Bronchial epithelial cell (primary cell): ENCODE data around the gene C2orf78. TPM values are rescaled to one million over a fixed set of nuclear protein-coding genes. Genes with fewer than 3 reads are reported as not detected.
"Not testable (repeated sequence)": the region's sequence is repeated elsewhere in the genome, so short reads cannot be mapped to it uniquely, and the experiment has no call there.

ENCODE experiments used
- DNase-seq: peaks from one replicate; pipeline ENCODE4 v3.0.0-alpha.2; 2010; ENCODE audit warnings: low read depth
- FAIRE-seq: peaks from 2 replicates; lab custom pipeline; 2011; peaks lifted over from hg19 to GRCh38; lab: Jason Lieb, UNC
- H3K27me3 ChIP-seq: 2 replicates; pipeline ENCODE4 v1.5.1; 2011; ENCODE audit warnings: low read length; ENCODE audit not compliant: control insufficient read depth, insufficient read depth
- H3K36me3 ChIP-seq: 2 replicates; pipeline ENCODE4 v1.5.1; 2011; ENCODE audit warnings: low read length; ENCODE audit not compliant: control insufficient read depth, insufficient read depth
- H3K4me3 ChIP-seq: 2 replicates; pipeline ENCODE4 v1.5.1; 2011; ENCODE audit warnings: mild to moderate bottlenecking, low read depth, low read length, control low read depth
- total RNA-seq: library from RNA; depleted of rRNA; stranded (reverse); fragments of >200 nt; gene quantifications from 2 replicates; pipeline ENCODE4 v1.2.1, GENCODE V29; 2014
- TF ChIP-seq, protein P1 (sequence below): IDR thresholded peaks from 2 replicates; pipeline ENCODE4 v1.5.1; 2011; ENCODE audit warnings: mild to moderate bottlenecking, moderate library complexity, low read length, control low read depth, inconsistent platforms; ENCODE audit not compliant: insufficient read depth, severe bottlenecking

Gene C2orf78
- total RNA-seq, 1 donor from 2014 or later = not detected

DNA sequence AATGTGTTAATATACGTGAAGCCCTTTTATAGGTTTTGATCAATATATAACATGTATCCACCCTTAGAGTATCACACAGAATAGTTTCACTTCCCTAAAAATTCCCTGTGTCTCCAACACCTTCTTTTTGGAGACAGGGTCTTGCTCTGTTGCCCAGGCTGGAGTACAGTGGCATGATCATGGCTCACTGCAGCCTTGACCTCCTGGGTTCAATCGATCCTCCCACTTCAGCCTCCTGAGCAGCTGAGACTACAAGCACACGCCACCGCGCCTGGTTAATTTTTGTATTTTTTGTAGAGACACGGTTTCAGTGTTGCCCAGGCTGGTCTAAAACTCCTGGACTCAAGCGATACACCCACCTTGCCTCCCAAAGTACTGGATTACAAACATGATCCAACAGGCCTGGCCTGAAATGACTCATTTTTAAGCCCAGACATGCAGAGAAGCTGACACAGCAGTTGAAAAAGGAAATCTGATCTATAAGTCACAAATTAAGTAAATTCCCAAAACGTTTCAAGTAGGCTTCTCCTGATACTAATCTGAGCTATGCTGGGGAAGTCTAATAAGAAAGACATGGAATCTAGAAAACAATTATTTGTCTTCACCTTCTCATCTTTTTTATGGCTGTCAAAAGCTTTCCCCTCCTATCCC lies 7.0 kb upstream of the C2orf78 start:
- FAIRE-seq (no peak), DNase-seq (peak; percentile 99)
- peaks cover 5% of the 10 kb centered on the region for H3K36me3 ChIP-seq
- TF ChIP-seq, protein P1, sequence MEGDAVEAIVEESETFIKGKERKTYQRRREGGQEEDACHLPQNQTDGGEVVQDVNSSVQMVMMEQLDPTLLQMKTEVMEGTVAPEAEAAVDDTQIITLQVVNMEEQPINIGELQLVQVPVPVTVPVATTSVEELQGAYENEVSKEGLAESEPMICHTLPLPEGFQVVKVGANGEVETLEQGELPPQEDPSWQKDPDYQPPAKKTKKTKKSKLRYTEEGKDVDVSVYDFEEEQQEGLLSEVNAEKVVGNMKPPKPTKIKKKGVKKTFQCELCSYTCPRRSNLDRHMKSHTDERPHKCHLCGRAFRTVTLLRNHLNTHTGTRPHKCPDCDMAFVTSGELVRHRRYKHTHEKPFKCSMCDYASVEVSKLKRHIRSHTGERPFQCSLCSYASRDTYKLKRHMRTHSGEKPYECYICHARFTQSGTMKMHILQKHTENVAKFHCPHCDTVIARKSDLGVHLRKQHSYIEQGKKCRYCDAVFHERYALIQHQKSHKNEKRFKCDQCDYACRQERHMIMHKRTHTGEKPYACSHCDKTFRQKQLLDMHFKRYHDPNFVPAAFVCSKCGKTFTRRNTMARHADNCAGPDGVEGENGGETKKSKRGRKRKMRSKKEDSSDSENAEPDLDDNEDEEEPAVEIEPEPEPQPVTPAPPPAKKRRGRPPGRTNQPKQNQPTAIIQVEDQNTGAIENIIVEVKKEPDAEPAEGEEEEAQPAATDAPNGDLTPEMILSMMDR = no peak
- no peaks in the 10 kb centered on the region for H3K27me3 ChIP-seq
- H3K4me3 ChIP-seq = no peak overlapping the region

DNA sequence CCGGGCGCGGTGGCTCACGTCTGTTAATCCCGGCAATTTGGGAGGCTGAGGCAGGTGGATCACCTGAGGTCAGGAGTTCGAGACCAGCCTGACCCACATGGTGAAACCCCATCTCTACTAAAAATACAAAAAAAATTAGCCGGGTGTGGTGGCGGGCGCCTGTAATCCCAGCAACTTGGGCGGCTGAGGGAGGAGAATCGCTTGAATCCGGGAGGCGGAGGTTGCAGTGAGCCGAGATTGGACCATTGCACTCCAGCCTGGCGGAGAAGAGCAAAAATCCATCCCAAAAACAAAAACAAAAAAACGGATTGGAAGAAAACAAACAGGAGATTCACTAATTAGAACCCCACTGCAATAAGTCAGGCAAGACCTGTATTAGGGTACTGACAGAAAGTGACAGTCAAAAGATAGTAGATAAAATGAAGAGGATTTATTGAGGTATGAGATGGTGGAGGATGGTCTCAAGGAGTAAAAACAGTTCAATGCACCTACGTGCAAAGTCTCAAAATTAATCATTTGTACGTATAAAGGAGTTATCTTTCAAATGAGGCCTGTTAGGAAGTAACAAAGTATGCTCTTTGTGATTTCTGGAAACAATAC lies 5.0 kb upstream of the C2orf78 start:
- not testable (repeated sequence) for H3K27me3 ChIP-seq, FAIRE-seq, H3K36me3 ChIP-seq, DNase-seq
- H3K4me3 ChIP-seq = peak overlapping the region; percentile 84

DNA sequence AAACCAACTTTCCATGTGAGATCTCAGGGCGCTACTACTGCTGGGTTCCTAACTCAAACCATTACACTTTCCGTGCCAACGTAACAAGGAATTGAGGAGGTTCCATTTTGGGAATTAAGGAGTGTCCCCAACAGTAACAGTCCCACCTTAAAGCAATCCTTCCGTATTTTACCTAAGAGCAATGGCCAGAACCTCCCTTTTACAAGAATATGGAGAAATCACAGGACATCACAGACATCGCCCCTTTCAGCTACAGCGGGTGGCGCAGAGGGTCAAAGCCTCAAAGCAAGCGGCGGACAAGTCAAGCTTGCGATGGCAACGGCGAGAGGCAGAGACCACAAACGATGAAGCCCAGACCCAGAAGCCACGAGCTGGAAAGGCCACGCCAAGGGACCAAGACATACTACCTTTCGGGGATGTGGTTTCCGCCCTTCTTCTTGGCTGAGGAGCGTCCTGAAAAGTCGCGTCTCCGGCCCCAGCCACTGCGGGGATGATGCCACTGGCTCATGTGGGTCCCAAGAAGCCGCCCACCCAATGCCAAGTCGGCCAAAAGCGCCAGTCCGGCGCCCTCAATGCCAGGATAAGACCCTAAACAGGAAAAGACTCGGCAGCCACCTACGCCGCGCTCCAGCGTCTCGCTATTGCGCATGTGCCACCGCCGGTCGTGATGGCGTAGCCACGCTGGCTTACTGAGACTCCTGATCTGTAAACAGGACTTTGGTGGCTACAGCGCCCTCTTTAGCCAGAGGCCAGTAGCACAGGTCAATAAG lies 4.3 kb upstream of the C2orf78 start, which contains the start of gene DUSP11:
Gene DUSP11 (minus strand): TSS at position 637 of the 770 bp plus-strand sequence. CDS start 129 bp downstream, at position 508.
- H3K36me3 ChIP-seq = peaks cover 1% of the 10 kb centered on the region
- TF ChIP-seq, protein P1 = peak; percentile 95
- FAIRE-seq = no peak
- peak within 1 kb of the TSS; percentile 84 for H3K4me3 ChIP-seq
- DNase-seq = peak; percentile 94
- no peaks in the 10 kb centered on the region for H3K27me3 ChIP-seq

DNA sequence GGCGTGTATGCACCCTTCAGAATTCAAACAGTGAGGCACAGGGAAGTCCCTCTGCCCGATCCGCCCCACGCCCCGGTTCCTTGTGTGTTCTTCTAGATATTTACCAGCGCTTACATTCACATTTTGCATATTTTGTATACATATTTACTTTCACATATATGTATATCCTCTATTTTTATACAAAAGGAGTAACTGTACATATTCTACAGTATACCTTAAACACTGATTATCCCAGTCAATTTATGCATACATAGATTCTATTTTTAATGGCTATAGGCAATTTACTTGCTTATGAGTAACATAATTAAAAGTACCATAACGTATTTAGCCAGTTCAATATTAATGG lies 3.8 kb upstream of the C2orf78 start:
- no peaks in the 10 kb centered on the region for H3K27me3 ChIP-seq
- FAIRE-seq (no peak), DNase-seq (no peak)
- peak overlapping the region; percentile 84 for H3K4me3 ChIP-seq
- H3K36me3 ChIP-seq = peaks cover 1% of the 10 kb centered on the region
- TF ChIP-seq, protein P1 = no peak

DNA sequence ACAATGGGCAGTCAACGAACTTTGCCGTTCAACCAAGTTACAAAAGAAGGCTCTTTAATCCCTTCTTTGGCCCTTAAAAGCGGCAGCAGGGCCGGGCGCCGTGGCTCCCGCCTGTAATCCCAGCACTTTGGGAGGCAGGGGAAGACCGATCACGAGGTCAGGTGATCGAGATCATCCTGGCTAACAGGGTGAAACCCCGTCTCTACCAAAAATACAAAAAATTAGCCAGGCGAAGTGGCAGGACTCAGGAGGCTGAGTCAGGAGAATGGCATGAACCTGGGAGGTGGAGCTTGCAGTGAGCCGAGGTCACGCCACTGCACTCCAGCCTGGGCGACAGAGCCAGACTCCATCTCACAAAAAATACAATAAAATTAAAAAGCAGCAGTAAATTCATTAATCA lies 581 bp upstream of the C2orf78 start:
- not testable (repeated sequence) for FAIRE-seq, H3K27me3 ChIP-seq, DNase-seq, H3K36me3 ChIP-seq, H3K4me3 ChIP-seq

DNA sequence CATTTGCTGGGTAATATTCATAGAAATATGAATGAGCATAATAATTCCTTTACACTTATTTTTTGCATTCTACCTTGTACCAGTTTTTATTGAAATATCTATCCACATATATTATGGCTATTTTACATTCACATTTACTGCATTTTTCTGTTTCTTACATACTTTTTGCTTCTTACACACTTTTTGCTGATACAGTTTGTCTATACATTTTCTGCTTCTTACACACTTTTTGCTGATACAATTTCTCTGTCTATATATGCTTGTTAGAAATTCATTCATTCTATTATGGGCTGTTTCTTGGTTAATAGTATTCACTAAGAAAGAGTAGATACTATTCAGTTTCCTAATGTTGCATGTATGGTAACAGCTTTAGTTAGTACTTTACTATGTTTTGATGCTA lies 27.9 kb downstream of the C2orf78 start:
- Histone ChIP-seq H3K27me3 (no peaks in the 10 kb centered on the region), H3K36me3 (no peaks in the 10 kb centered on the region), H3K4me3 (no peak overlapping the region)
- no peak for FAIRE-seq
- TF ChIP-seq, protein P1 = no peak
- DNase-seq = no peak
